Femur (tissue), 1 donor: Measurements from ENCODE around the gene DPP4.
A peak's percentile ranks its signal among the peaks of the same experiment; 100 is the strongest.

Experiments used
- DNase-seq: peaks from one replicate; pipeline ENCODE4 v3.0.0-alpha.2; 2017

DPP4 gene

DNA sequence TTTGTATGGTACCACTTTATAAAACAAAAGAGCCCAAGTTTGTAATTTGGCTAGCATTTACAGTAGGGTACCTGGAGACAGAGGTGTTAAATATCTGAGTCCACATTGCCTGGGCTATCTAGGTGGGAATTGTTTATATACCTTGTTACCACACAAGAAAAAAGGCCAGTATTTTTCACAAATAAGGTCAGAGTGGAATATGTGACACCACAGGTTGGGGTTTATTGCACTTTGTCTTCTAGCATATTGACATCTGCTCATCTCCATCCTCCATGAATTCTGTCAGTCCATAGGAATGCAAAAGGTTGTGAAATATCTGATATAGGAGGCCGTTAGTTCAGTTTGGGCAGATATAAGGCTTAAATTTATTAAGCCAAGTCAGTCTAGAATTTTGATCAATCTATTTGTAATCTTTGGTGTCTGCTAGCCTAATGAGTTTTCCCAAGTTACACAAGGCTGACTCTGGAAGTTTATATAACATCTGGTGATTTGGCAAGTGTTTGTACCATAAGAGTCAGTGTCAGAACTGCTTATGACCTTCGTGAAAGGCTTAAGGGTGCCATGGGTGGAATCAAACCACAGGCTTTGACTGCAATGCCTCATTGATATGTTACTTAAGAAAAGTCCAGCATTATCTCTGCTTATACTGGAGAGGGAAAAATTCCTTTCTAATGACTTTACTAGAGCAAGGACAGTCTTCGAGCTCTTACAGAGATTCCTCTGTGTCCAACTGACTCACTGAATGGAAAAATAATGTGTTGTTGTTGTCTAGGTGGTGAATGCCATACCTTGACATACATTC, 11.3 kb upstream of the DPP4 start:
- DNase-seq: no peak

DNA sequence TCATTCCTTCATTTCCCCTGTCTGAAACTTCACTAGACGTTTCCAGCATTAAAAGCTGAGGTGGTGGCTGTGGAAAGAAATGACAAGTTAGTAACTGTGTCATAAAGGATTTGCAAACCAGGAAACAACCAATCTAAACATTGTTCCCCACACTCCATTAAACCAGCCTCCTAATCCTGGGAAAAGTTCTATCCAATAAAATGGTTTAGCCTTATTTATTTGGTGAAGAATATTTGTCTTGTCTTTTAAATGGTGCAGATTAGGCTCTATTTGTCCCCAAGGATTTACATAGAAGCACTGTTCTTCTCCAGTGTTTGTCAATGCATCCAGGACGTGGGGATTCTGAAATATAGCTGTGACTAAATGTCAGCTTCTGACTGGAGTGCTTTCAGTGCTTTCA, 10.5 kb upstream of the DPP4 start:
- no peak for DNase-seq

DNA sequence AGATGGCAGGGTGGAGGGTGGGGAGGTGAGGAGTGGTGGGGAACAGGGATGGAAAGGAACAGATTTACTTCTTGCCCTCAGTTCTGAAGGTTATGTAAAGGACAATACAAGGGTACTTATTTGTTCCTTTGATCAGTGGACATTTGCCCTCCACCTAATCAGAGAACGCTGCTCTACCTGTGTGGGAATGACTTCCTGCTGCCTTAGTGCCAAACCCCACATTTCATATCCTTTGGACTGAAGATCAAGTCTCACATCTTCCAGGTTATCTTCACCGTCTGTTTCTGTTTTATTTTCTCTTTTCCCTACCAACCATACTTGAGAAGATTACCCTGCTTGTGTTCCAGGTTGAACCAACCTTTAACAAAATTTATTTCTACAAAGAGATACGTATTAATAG, 8.7 kb upstream of the DPP4 start:
- no peak for DNase-seq

DNA sequence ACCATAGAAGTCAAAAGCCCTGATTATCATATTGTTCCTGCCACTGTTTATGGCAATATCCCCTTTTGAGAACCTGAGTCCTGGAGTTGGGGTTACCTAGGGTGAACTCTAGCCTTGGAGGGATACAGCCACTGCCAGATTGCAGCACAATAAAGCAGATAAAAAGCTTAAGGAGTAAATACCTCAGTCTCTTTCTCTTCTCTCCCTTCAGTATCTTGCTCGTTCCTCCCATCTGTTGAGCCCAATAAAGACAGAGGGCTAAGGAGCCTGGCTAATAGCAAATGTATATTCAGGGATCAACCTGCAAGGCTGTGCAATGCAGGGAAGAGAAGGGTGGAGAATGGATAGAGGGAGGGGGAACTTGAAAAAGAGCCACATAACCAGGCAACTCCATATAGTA, 8.0 kb upstream of the DPP4 start:
- no peak for DNase-seq

DNA sequence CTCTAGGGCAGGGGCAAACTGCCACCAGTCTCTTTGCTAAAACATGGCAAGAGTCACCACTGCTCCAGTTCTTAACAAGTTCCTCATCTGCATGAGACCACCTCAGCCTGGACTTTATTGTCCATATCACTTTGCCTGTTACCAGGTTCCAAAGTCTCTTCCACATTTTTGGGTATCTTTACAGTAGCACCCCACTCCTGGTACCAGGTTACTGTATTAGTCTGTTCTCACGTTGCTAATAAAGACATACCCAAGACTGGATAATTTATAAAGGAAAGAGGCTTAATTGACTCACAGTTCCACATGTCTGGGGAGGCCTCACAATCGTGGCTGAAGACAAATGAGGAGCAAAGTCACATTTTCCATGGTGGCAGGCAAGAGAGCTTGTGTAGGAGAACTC, 5.5 kb upstream of the DPP4 start:
- DNase-seq: no peak

DNA sequence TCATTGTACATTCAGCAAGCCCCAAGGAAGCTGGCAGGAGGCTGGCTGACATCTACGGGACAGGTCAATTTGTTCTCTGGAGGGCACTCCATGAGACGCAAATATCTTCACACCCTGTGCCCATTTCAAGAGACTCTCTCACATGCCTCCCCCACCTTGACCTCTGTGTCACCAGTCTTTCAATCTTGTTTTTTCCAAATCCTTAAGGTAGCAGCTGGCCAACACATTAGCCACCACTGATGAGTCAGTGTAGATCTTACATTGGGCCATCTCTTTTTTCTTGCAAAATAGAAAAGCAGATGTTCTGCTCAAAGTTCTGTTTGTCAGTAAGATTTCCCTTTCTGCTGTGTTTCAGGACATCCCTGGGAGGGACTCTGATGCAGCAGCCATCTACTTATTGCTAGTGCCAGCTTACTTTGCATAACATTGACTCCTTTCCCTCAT, 1.7 kb upstream of the DPP4 start:
- DNase-seq: no peak

DNA sequence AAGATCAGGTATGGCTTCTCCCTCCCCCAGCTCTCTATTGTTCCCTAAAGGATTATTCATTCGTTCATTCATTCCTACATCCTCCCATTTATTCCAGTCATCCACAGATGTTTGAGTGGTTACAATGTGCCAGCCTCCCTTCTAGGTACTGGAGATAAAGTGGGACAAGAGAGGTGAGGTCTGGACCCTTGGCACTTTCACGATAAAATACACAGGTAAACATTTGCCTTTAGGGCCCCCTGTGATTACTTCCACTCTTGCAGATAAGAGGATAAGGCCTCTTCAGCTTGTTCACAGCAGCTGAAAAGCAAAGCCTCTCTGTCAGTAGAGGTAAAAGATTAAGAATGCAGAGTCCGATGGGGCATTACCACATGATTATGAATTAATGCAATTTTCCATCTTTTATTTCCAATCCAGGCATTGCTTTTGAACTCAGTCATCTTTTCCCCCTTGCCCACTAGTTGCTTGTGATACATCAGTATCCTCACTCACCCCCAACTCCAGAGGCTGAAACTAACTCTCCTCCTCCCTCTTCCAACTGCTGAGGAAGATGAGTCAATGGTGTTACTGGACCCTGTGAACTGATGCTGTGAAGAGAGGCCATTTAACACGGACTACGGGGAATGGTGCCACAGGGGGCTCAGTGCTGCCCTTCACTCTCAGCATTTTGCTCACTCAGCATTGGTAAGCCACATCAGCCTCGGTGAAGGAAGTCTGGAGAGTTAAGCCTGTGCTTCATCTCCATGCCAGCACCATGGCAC, 1.1 kb upstream of the DPP4 start:
- no peak for DNase-seq

DNA sequence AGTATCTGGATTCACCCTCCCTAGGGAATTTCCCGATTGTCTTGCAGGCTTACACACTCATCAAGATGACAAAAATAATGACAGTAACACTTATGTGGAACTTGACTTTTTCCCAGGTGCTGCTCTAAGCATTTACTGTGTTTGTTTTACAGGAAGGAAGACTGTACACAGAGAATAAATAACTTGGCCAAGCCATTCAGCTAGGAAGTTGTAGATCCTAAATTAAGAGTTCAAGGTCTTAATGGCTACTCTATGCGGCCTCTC, 549 bp upstream of the DPP4 start:
- DNase-seq: no peak

DNA sequence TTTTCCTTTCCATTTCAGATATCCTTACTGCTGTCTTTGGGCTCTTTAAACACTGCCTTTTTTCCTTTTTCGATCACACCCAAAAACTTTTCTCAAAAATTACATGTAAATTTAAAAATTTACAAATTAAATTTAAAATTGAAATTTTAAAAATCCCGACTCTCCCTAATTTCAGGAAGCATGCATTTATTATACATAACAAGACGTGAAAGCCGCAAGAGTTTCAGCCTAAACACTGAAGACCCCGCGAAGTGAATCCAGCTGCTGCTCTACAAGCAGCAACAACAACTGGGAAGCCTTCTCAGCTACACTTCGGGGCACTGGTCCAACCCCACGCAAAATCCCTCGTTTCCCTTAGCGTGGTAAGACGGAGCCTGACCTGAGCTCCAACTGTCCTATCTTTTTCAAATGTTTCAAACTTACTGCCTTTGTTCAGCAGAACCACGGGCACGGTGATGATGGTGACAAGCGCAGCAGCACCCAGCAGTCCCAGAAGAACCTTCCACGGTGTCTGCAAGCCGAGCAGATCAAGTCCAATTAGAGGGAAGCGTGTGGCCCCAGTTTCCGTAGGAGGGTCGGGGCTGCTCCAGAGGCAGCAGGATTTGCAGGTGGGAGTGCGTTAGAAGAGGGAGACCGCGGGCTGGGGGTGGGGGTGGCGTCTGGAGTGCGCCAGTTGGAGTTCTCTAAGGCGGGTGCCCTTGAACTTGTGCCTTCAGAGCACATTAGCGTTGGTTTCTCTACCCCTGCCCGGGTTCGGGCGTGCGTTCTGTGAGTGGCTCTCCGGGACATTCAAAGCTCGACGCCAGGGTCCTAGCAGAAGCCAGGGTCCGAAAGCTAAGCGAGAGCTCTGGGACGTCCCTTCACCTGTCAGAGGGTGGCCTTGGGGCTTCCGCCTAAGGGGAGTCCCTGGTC, 783 bp downstream of the DPP4 start:
- DNase-seq: peak; percentile 38

DNA sequence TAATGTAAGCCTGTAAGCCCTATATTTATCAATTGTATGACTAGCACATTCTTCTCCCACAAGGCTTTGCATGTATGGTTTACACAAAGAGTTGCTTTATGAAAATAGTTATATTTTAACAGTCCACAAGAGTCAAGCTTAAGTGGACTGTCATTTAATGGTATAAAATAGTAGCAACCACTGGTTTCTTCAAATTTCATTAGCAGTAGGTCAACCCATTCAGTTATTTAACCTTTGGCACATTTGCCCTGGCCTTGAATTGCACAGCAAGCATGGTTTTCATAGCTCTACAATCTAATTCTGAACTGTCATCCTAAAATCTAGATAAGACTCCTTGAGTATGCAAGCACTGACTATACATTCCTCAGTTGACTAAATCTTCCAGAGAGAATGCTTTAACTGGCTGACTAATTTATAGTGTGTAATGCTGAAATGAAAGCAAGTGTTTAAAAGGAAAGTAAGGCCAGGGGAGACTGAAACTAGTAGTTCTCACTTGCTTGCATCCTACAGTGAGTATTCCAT, 1.8 kb downstream of the DPP4 start:
- DNase-seq: no peak

DNA sequence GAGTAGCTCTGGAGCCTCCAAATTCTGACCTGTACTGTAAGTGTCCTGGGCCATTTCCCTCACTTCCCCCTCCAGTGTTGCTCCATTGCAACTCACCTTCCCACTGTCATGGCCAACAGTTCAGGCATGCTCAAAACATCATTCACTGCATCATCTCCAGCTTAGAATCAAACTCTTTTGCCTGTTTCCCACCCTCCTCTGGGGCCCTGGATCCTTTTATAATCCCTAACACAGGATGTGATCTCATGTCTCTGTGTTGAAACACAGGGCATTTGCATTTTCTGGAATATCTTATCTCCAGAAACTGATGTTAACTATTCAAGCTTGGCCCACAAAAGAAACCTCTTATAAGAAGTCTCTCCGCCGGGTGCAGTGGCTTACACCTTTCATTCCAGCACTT, 3.0 kb downstream of the DPP4 start:
- no peak for DNase-seq

DNA sequence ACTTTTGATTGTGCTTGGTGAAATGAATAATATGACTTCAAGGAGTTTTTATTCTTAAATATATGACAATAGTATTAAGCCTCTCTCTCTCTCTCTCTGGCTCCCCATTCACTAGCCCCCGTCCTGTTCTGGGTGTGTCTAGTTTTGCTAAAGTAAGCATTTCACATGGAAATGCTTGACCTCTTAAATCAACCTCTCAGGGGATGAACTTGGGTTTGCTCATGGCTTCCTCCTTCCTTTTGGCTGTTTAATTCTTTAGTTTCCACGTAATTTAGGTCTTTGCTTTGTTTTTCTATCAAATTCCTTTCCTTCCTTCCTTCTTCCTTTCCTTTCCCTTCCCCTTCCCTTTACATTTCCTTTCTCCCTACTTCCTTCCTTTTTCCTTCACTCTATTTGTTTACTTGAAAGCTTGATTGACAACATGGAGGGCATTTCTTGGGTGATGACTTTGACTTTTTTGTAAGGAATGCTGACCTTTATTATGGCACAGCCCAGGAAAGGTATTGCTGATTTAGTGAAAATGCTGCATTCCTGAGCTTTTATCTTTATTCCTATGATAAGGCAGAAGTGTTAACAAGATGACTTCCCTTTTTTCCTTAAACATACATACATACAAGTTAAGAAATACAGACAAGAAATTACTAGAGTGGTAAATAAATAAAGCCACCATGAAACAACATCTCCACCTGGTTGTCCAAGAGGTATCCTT, 3.6 kb downstream of the DPP4 start:
- DNase-seq: no peak

DNA sequence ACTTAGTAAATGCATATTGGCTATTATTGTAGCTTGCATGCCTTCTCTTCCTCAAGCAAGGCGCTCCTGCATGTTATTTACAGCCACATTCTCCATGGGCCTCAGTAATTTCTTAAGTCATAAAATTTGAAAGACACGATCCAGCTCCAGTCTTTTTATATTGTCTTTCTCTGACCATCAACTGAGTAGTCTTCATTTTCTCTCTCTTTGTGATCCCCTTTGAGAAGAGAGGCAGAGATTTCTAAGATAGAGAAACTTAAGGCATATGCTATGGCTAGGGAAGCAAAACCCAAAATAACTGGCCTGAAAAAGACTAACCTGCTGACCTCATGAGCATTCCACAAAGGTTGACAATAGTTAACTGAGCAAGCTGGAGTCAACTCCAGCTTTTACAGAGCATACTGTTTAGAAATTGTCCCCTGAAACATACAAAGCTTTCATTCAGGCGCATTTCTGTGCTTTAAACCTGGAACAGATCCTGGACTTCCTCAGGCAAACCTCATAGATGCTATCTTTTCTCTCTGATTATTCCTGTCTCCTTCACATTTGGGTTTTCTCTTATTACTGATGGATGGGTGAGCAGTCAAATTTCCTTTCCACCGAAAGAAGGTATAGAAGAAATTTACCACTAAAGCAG, 4.6 kb downstream of the DPP4 start:
- DNase-seq: no peak

DNA sequence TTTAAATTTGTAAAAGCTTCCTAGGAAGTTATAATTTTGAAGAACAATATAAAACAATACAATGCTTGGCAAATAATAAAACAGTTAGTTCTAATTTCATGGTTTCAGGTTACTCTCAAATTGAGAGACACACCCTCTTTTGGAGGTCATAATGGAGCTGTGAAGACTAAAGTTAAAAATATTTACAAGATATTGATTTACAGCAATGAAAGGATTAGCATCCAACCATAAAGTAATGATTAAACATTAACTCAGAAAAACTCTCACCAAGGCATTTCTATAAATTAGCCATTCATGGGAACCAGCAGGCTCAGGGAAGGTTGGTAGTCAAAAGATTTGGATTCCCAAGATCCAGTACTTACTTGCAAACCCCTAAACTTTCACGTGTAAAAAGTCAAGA, 6.4 kb downstream of the DPP4 start:
- DNase-seq: no peak

DNA sequence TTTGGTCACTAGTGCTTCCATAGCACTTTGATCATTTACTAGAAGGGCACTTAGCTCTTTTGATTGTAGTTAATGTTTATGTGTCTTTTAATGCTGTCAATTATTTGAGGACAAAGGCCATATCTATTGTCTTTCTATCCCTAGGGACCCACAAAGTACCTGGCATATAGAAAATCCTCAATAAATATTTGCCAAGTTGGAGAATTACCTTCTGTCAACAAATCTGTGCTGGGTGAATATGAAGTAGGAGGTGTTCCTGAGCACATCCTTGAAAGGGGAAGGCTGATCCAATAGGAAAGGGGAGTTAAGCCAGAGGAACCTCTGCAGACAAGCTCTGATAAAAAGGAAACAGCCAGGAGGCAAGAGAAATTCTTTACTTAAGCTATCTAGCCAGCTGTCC, 8.2 kb downstream of the DPP4 start:
- DNase-seq: no peak

DNA sequence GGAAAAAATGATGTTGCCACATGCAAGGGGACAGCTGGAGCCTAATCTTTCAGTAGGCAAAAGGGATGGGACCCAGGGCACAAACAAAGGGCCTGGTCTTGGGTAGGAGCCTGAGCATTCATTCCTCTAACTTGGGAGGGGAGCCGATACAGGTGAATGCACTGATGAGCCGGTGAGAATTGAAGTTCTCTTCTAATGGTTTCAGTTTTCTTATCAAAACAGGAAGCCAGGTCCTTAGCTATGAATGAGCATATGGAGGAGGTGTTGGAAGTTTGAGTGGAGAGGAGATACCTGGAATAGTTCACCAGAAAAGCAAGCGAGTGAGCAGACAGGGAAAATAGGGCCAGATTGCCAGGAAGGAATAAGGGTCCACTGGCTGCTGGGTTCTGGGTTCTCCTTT, 10.1 kb downstream of the DPP4 start:
- no peak for DNase-seq

DNA sequence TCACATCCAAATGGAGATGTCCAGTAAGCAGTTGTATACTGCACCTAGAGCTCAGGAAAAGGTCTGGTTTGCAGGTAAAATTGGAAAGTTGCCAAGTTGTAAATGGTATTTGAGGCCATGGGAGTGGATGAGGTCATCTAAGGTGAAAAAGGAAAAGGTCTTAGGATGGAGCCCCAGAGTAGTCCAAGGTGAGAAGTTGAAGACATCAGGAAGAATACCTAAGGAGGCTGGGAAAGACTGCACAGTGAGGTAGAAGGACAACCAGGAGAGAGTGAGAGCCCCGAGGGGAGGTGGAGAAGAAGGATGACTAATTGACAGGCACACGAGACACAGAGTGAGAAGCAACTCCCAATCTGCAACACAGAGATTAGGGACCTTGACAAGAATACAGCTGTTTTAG, 10.7 kb downstream of the DPP4 start:
- DNase-seq: no peak

DNA sequence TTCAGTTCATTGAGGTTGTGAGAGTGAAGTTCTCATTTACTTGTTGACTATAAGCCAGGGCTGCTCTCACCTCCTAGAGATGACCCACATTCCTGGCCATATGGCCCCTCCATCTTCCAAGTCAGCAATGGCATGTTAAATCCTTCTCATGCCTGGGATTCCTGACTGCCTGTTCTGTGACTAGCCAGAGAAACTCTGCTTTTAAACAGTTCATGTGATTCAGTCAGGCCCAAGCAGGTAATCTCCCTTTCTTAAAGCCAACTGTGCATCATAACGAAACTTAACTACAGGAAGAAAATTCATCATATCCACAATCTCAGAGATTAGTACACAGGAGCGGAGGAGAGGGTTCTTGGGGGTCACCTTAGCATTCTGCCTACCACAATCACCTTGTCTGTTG, 11.5 kb downstream of the DPP4 start:
- DNase-seq: no peak

DNA sequence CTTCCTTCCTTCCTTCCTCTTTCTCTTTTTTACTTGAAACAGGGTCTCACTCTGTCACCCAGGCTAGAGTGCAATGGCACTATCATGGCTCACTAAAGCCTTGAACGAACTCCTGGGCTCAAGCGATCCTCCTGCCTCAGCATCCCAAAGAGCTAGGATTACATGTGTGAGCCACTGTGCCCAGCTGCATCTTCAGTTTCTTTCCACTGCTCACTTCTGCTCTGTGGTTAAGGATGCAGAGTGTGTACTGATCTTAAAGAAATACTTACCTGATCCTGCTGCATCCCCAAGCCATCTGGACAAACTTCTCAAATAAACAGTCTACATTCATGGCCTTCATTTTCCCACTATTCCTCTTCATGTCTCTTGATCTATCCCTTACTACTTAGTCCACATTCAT, 13.0 kb downstream of the DPP4 start:
- DNase-seq: no peak

DNA sequence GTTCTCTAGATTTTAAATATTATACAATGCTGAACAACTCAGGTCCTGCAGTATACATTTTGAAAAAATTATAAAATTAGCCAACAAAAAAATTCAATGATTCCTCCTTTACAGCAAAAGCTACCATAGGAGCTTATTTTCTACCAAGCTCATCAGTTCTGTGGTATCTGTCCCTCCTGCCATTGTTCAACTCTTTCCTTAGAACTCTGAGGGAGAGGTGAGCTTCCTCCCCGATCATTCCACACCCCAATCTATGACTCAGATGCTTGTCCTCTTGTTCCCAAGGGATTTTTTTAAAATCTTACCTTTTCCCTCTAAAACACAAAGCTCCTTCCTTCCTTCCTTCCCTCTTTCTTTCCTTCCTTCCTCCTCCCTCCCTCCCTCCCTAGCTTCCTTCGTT, 13.5 kb downstream of the DPP4 start:
- DNase-seq: no peak

DNA sequence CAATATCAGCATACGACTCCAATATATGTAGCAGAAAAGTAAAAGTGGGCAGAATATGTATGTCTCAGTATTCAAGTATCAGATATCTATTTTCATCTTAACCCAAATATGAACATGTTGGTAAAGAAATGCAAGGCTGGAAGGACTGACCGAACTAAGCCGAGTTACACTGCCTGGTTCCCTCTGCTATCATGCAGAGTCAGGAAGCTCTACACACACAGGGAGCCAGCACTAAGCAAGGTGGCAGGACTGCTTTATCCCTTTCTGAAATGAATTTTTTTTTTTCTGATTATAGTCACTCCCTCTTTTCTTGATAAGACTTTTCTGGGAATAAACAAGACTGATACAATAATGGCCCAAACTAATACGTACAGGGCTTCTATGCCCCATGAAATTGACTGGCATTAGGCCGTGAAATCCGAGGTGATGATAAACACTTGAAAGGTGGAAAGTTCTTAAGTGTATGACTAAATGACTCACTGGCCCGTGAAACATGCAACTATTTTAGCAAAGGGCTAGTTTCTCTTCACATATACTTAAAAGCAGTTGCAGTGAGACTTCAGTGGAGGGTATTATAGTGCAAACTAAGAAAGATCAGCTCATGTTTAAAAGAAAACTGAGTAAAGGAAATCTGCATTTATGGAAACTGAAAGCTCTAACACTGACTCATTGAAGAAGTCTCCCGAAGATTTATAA, 14.9 kb downstream of the DPP4 start:
- no peak for DNase-seq

DNA sequence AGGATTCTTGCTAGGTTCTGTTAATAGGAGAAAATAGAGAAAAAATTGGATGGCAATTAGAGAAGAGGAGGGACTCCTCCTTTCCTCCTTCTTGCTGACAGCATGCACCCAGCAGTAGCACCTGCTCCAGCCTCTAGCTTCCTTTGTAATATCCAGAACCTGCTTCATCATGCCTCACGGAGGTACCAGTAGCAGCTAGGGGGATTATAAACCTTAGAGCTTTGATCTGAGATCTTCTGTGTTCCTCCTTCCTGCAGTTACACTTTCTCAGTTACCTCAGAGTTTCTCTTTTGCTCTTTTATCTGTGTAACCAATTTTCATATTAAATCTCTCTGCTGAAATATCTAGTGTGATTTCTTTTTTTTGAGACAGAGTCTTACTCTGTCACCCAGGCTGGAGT, 16.6 kb downstream of the DPP4 start:
- DNase-seq: no peak
